Cortex of kidney (tissue), 1 donor: ENCODE results near the gene PCDH1.
"Not testable (repeated sequence)": the region's sequence is repeated elsewhere in the genome, so short reads cannot be mapped to it uniquely, and the experiment has no call there.

Experiments
- DNase-seq: peaks from one replicate; lab custom pipeline; 2025; lab: John Stamatoyannopoulos, UW

PCDH1 gene

GRCh38 chr5:141898448-141899049, 20.3 kb upstream of the PCDH1 start:
- DNase-seq = no peak

- no peak for DNase-seq
Measured at GRCh38 chr5:141897425-141897824, 19.2 kb upstream of the PCDH1 start.

- DNase-seq = not testable (repeated sequence)
Measured at GRCh38 chr5:141890429-141890828, 12.2 kb upstream of the PCDH1 start.

GRCh38 chr5:141889282-141889871, 11.2 kb upstream of the PCDH1 start:
- DNase-seq = no peak

GRCh38 chr5:141883892-141884318, 5.7 kb upstream of the PCDH1 start:
- no peak for DNase-seq

GRCh38 chr5:141883184-141883891, 5.1 kb upstream of the PCDH1 start:
- DNase-seq = no peak

- DNase-seq = no peak
Measured at GRCh38 chr5:141882594-141883183, 4.5 kb upstream of the PCDH1 start.

- DNase-seq = no peak
Measured at GRCh38 chr5:141881886-141882285, 3.7 kb upstream of the PCDH1 start.

- no peak for DNase-seq
Measured at GRCh38 chr5:141880961-141881801, 3.0 kb upstream of the PCDH1 start.

GRCh38 chr5:141879941-141880738, 1.9 kb upstream of the PCDH1 start:
- no peak for DNase-seq

GRCh38 chr5:141879426-141879759, 1.2 kb upstream of the PCDH1 start:
- DNase-seq = no peak

GRCh38 chr5:141878711-141879425, 658 bp upstream of the PCDH1 start:
- no peak for DNase-seq

GRCh38 chr5:141877356-141878185, 639 bp downstream of the PCDH1 start:
- DNase-seq = no peak

- no peak for DNase-seq
Measured at GRCh38 chr5:141876628-141877355, 1.4 kb downstream of the PCDH1 start.

GRCh38 chr5:141875795-141876627, 2.2 kb downstream of the PCDH1 start:
- DNase-seq = no peak

- DNase-seq = no peak
Measured at GRCh38 chr5:141875022-141875740, 3.0 kb downstream of the PCDH1 start.

- DNase-seq = no peak
Measured at GRCh38 chr5:141874262-141874964, 3.8 kb downstream of the PCDH1 start.
